GM12878 (cell line): Measurements from ENCODE around the gene PATJ. TPM values are rescaled to one million over a fixed set of nuclear protein-coding genes. Genes with fewer than 3 reads are reported as not detected.

Experiments
- ATAC-seq: fragments of 200-7000 bp; cut with Tn5 transposase; 3 replicates; pipeline ENCODE4 v1.9.1; 2020; ENCODE audit warnings: mild to moderate bottlenecking, moderate library complexity
- BruUV-seq: library from RNA; stranded (reverse); fragments of 400-500 nt; replicated peaks from 2 replicates; lab custom pipeline; 2021; lab: Mats Ljungman, UMichigan
- CTCF ChIA-PET: fragments of 300-600 bp; sonication (Branson Sonifier 250); formaldehyde crosslinking; extraction: SDS; loops from one replicate; lab custom pipeline; 2021; ENCODE audit warnings: inconsistent platforms; lab: Yijun Ruan, JAX
- POLR2A ChIA-PET: fragments of 350-600 bp; formaldehyde crosslinking; extraction: SDS; loops from one replicate; lab custom pipeline; 2021; ENCODE audit warnings: inconsistent platforms; lab: Charles Lee
- RAD21 ChIA-PET: fragments of 300-600 bp; sonication (Branson Sonifier 250); formaldehyde crosslinking; loops from one replicate; lab custom pipeline; 2023; ENCODE audit warnings: antibody characterized with exemption; ENCODE audit not compliant: unreplicated experiment; lab: Charles Lee
- SMC1A ChIA-PET: fragments of 300-600 bp; sonication (Branson Sonifier 250); formaldehyde crosslinking; loops from one replicate; lab custom pipeline; 2023; ENCODE audit not compliant: unreplicated experiment, uncharacterized antibody; lab: Charles Lee
- DNase-seq: peaks from one replicate; pipeline ENCODE4 v3.0.0-alpha.2; 2011; ENCODE audit warnings: low read depth, low spot score
- FAIRE-seq: peaks from 3 replicates; lab custom pipeline; 2011; peaks lifted over from hg19 to GRCh38; lab: Jason Lieb, UNC
- H2AFZ ChIP-seq: 2 replicates; pipeline ENCODE4 v1.6.0; 2011; ENCODE audit warnings: low read depth, low read length, control low read depth; ENCODE audit not compliant: control insufficient read depth
- H3K27ac ChIP-seq: 2 replicates; pipeline ENCODE4 v1.5.1; 2011; ENCODE audit warnings: control low read depth; ENCODE audit not compliant: control insufficient read depth, insufficient read depth
- H3K27me3 ChIP-seq, 2 experiments: replicated peaks in 1 of 2; 2 replicates each; pipeline versions ENCODE4 v1.6.0 to v1.6.1; 2011; ENCODE audit warnings: low read length in 1 of 2; ENCODE audit not compliant: control insufficient read depth in 2 of 2, insufficient read depth in 2 of 2
- H3K36me3 ChIP-seq, 2 experiments: 2 replicates each; pipeline ENCODE4 v1.5.1; 2011; ENCODE audit warnings: low read length in 1 of 2; ENCODE audit not compliant: control insufficient read depth in 2 of 2, insufficient read depth in 2 of 2
- H3K4me1 ChIP-seq: 2 replicates; pipeline ENCODE4 v1.6.1; 2011; ENCODE audit warnings: mild to moderate bottlenecking, low read length, moderate library complexity, mixed read lengths; ENCODE audit not compliant: control insufficient read depth, insufficient read depth
- H3K4me2 ChIP-seq: 2 replicates; pipeline ENCODE4 v1.6.0; 2011; ENCODE audit warnings: control low read depth; ENCODE audit not compliant: control insufficient read depth, insufficient read depth
- H3K4me3 ChIP-seq: fragments of 200-600 bp; sonication (generic); 2 replicates; pipeline ENCODE4 v1.5.1; 2016
- H3K79me2 ChIP-seq: 2 replicates; pipeline ENCODE4 v1.6.0; 2011; ENCODE audit warnings: low read length; ENCODE audit not compliant: control insufficient read depth, insufficient read depth
- H3K9ac ChIP-seq: 2 replicates; pipeline ENCODE4 v1.8.0; 2011; ENCODE audit warnings: low read length, control low read depth, mixed read lengths; ENCODE audit not compliant: control insufficient read depth, insufficient read depth
- H3K9me3 ChIP-seq: replicated peaks from 3 replicates; pipeline ENCODE4 v1.5.1; 2011; ENCODE audit warnings: mild to moderate bottlenecking, low read length; ENCODE audit not compliant: control insufficient read depth, insufficient read depth
- H4K20me1 ChIP-seq: 2 replicates; pipeline ENCODE4 v1.6.0; 2011; ENCODE audit not compliant: control insufficient read depth, insufficient read depth
- BRCA1 ChIP-seq: IDR thresholded peaks from 2 replicates; pipeline ENCODE4 v1.6.1; 2011; ENCODE audit warnings: low read depth, low read length, improper control_type of control experiment
- CHD1 ChIP-seq: IDR thresholded peaks from 2 replicates; pipeline ENCODE4 v1.6.1; 2012; ENCODE audit warnings: low read depth, low read length, improper control_type of control experiment
- EZH2 ChIP-seq: IDR thresholded peaks from 2 replicates; pipeline ENCODE4 v1.6.1; 2012; ENCODE audit warnings: low read depth, mild to moderate bottlenecking, control low read depth, inconsistent platforms, low read length, borderline replicate concordance; ENCODE audit not compliant: control insufficient read depth
- IKZF1 ChIP-seq: fragments of 450-650 bp; conservative IDR thresholded peaks from 2 replicates; pipeline ENCODE4 v1.6.1; 2017; ENCODE audit warnings: antibody characterized with exemption, mild to moderate bottlenecking
- JUND ChIP-seq: IDR thresholded peaks from 2 replicates; pipeline ENCODE4 v1.6.1; 2012; ENCODE audit warnings: low read depth, mild to moderate bottlenecking, low read length, improper control_type of control experiment, moderate library complexity
- KAT2A ChIP-seq: conservative IDR thresholded peaks from 2 replicates; pipeline ENCODE4 v1.6.1; 2011; ENCODE audit warnings: low read depth, low read length; ENCODE audit not compliant: control insufficient read depth
- MEF2B ChIP-seq: fragments of 450-650 bp; IDR thresholded peaks from 2 replicates; pipeline ENCODE4 v1.6.1; 2018; ENCODE audit warnings: mild to moderate bottlenecking, moderate library complexity; ENCODE audit not compliant: partially characterized antibody, poor library complexity, severe bottlenecking
- NBN ChIP-seq: fragments of 450-650 bp; IDR thresholded peaks from 2 replicates; pipeline ENCODE4 v1.6.1; 2016
- SP1 ChIP-seq: IDR thresholded peaks from one replicate; pipeline ENCODE4 v1.6.1; 2011; ENCODE audit warnings: low read depth, low read length
- SPI1 ChIP-seq: IDR thresholded peaks from 2 replicates; pipeline ENCODE4 v1.6.1; 2011; ENCODE audit warnings: low read depth, mild to moderate bottlenecking, low read length, moderate library complexity, borderline replicate concordance; ENCODE audit not compliant: insufficient read depth
- SUPT20H ChIP-seq: IDR thresholded peaks from 2 replicates; pipeline ENCODE4 v1.6.1; 2011; ENCODE audit warnings: low read depth, mild to moderate bottlenecking, low read length, moderate library complexity, borderline replicate concordance; ENCODE audit not compliant: control insufficient read depth
- in situ Hi-C: fragments of 300-500 bp; cut with MboI; formaldehyde crosslinking; loops from 9 replicates; pipeline ENCODE4 v1.14.3; 2018; ENCODE audit warnings: mixed read lengths
- intact Hi-C: fragments of 100-400 bp; cut with micrococcal nuclease; formaldehyde crosslinking; loops from one replicate; pipeline ENCODE4 v1.14.2; 2022; ENCODE audit not compliant: unreplicated experiment
- polyA plus RNA-seq, 11 experiments: library from polyadenylated mRNA; depleted of rRNA in 4 of 11; unstranded in 6 of 11; stranded (reverse) in 5 of 11; fragments of >200 nt; fragmentation: Nextera tagmentation in 4 of 11; fragmentation: Illumina TruSeq in 1 of 11; extraction: Ambion mirVana in 4 of 11; extraction: Trizol in 1 of 11; gene quantifications; 1 replicate in 1 of 11; 2 replicates in 10 of 11; pipeline versions ENCODE4 v1.2.1 to v1.2.3, GENCODE V29; 2011 to 2016; ENCODE audit warnings: inconsistent platforms in 2 of 11, missing spikeins in 2 of 11, low read depth in 1 of 11
- total RNA-seq, 4 experiments: library from RNA; depleted of rRNA in 3 of 4; stranded (reverse); fragments of >200 nt in 3 of 4; fragmentation: Illumina TruSeq in 1 of 4; extraction: Trizol in 1 of 4; gene quantifications; 2 replicates each; pipeline versions ENCODE4 v1.2.1 to v1.2.3, GENCODE V29; 2013 to 2021
- TF ChIP-seq, protein P1 (sequence below): IDR thresholded peaks from 2 replicates; pipeline ENCODE4 v1.6.1; 2011; ENCODE audit warnings: low read depth, mild to moderate bottlenecking, low read length, moderate library complexity, borderline replicate concordance; ENCODE audit errors: extremely low read depth
- TF ChIP-seq, protein P2 (sequence below), 3 experiments: IDR thresholded peaks in 2 of 3; conservative IDR thresholded peaks in 1 of 3; 2 replicates each; pipeline ENCODE4 v1.5.1; 2011; ENCODE audit warnings: low read depth in 3 of 3, low read length in 3 of 3, mild to moderate bottlenecking in 3 of 3, control low read depth in 2 of 3, moderate library complexity in 2 of 3, inconsistent platforms in 1 of 3, mixed read lengths in 1 of 3; ENCODE audit not compliant: control insufficient read depth in 2 of 3, insufficient read depth in 1 of 3; ENCODE audit errors: extremely low read depth in 1 of 3

Gene PATJ
- total and polyA plus RNA-seq, 10 of the 15 experiments (the other 5 are each of a cell fraction or from before 2014, with no cell fraction given) = 2.8 to 13.9 (median 6.9) TPM

DNA sequence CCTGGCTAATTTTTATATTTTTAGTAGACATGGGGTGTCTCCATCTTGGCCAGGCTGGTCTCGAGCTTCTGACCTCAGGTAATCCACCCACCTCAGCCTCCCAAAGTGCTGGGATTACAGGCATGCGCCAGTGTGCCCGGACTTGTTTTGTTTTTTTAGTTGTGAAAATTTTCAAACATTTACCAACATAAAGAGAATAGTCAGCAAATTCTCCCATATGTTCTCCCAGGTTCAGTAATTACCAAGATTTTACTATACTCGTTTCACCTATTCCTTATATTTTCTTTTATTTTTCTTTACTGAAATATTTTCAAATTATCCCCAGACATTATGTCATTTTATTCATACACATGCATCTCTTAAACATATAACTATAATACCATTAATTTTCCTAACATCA lies 234.3 kb downstream of the PATJ start (continued):
- no peak for TF ChIP-seq IKZF1
- TF ChIP-seq, protein P1, sequence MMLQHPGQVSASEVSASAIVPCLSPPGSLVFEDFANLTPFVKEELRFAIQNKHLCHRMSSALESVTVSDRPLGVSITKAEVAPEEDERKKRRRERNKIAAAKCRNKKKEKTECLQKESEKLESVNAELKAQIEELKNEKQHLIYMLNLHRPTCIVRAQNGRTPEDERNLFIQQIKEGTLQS = no peak
- TF ChIP-seq KAT2A = no peak
- no peak for TF ChIP-seq SPI1

DNA sequence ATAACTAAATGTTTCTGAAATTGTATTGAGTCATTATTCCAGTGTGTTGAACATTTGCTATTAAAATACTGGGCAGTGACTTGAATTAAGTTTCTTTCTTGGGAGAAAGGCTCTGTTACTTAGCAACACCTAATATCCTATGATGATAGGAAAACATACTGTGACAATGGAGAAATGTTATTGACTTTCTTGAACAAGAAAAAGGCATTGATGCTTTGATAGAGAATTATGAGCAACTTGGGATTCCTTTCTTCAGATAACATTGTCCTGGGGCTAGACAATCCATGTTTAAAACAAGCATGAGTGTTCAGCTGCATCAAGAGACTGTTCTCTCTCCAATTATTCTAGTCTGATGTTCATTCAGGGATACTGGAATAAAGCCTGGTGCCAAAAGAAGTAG lies 236.5 kb downstream of the PATJ start:
- ChIA-PET RAD21 (no interaction called here), POLR2A (no interaction called here)

More for the DNA sequence above, 236.5 kb downstream of the PATJ start:
- Histone ChIP-seq H3K4me3 (no peak overlapping the region), H3K36me3 (no peaks in the 10 kb centered on the region), H3K79me2 (no peaks in the 10 kb centered on the region), H3K4me1 (peaks cover 4% of the 10 kb centered on the region), H3K9me3 (no peaks in the 10 kb centered on the region), H3K4me2 (no peak overlapping the region), H3K27ac (no peak overlapping the region), H3K9ac (no peak overlapping the region), H2AFZ (no peak overlapping the region), H3K27me3 (no peaks in the 10 kb centered on the region), H4K20me1 (no peaks in the 10 kb centered on the region)
- no peak for ATAC-seq
- TF ChIP-seq EZH2 (no peak), SUPT20H (no peak), BRCA1 (no peak), JUND (no peak), NBN (no peak), CHD1 (no peak), SP1 (no peak), MEF2B (no peak)
- TF ChIP-seq, protein P2, sequence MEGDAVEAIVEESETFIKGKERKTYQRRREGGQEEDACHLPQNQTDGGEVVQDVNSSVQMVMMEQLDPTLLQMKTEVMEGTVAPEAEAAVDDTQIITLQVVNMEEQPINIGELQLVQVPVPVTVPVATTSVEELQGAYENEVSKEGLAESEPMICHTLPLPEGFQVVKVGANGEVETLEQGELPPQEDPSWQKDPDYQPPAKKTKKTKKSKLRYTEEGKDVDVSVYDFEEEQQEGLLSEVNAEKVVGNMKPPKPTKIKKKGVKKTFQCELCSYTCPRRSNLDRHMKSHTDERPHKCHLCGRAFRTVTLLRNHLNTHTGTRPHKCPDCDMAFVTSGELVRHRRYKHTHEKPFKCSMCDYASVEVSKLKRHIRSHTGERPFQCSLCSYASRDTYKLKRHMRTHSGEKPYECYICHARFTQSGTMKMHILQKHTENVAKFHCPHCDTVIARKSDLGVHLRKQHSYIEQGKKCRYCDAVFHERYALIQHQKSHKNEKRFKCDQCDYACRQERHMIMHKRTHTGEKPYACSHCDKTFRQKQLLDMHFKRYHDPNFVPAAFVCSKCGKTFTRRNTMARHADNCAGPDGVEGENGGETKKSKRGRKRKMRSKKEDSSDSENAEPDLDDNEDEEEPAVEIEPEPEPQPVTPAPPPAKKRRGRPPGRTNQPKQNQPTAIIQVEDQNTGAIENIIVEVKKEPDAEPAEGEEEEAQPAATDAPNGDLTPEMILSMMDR (IDR thresholded peaks at IDR 0.05 in 2 of 3, conservative IDR thresholded peaks at IDR 0.05 in 1 of 3; ENCODE audit: control insufficient read depth in 2 of 3, extremely low read depth in 1 of 3, insufficient read depth in 1 of 3, low read depth in 3 of 3, low read length in 3 of 3) = no peak
- TF ChIP-seq, protein P1 = no peak
- no peak for FAIRE-seq
- ChIA-PET SMC1A (no interaction called here), CTCF (no interaction called here)
- in situ Hi-C loops (no loop called here), intact Hi-C loops (no loop called here)
- no peak for DNase-seq
- no TSS peak for BruUV-seq
